ENCODE measurements around the gene MPV17L2. TPM values are rescaled to one million over a fixed set of nuclear protein-coding genes. Genes with fewer than 3 reads are reported as not detected.

The MPV17L2 gene
- total RNA-seq, 2 experiments from 2014 or later = 5.8 to 6.5 TPM

DNA sequence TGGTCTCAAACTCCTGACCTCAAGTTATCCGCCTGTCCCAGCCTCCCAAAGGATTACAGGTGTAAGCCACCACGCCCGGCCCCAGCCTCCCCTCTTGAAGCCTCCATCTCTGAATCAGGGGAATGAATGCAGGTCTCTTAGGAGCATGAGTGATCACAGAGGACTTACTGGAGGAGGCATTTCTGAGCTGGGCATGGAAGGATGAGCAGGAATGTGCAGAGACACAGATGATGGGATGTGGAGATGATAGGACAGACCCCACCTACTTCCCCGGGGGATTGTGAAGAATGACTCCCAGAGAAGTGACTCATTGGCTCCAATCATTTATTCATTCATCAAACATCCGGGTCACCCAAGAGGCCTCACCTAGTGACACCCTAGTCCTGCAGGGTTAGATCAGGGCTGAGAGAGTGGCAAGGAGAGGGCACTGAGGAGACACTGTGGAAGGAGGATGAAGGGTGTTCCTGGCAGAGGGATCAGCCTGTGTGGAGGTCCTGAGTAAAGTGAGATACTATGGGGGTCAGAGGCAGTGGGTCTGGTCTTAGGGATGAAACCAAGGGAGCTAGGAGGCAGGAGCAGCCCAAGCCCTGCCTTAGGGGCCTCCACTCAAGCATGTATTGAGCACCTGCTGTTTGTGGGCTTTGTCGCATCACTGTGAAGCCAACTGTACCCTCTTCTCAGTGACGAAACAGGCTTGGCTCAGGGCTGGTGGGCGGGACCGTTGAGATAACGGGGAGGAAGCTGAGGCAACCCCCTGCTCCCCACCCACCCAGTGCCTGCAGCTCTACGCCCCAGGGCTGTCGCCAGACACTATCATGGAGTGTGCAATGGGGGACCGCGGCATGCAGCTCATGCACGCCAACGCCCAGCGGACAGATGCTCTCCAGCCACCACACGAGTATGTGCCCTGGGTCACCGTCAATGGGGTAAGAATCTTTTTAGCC, 16.4 kb upstream of the MPV17L2 start:
- no peaks in the 10 kb centered on the region for H3K9me3 Mint-ChIP-seq
- H3K4me1 Mint-ChIP-seq = peaks cover 28% of the 10 kb centered on the region
- no peaks in the 10 kb centered on the region for H3K27me3 Mint-ChIP-seq
- H3K4me3 Mint-ChIP-seq = no peak overlapping the region
- no peak for DNase-seq
- H3K36me3 Mint-ChIP-seq = peaks cover 18% of the 10 kb centered on the region
- no peak for ATAC-seq (ENCODE audit: low read depth)
- no peak overlapping the region for H3K27ac Mint-ChIP-seq
- POLR2A ChIA-PET = interaction anchor here (0.7 kb wide), 1 partner anchor 16 kb away, joined by 3 read pairs; the partner anchor contains the start of gene MPV17L2

DNA sequence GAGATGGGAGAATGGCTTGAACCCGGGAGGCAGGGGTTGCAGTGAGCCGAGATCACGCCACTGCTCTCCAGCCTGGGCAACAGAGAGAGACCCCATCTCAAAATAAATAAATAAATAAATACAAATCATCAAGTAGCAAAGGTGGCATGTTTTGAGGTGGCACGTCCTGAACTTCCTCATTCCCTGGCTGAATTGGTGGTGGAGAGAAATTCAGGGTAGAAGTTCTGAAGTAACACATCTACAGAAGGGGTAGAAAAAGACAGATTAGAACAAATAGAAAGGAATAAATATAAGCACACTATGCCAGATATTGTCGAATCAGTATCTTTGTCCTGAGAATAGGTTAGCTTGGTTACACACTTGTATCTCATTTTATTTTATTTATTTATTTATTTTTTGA, 13.1 kb upstream of the MPV17L2 start:
- POLR2A ChIA-PET = interaction anchor here (1.2 kb wide), 1 partner anchor 70 kb away, joined by 4 read pairs; no protein-coding TSS in a partner anchor

DNA sequence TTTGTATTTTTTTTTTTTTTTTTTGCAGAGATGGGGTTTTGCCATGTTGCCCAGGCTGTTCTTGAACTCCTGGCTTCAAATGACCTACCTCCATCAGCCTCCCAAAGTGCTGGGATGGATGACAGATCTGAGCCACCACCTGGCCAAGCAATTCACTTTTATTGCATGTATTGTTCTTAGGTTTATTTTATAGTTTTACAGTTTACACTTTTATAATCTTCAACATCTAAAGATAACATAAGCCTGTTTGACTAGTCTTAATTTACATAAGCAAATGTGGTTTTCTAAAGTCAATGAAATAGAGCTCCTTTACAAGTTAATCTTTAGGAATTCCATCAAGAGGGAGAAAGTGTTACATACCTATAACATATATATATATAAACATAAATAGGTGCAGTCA, 9.5 kb upstream of the MPV17L2 start:
- Mint-ChIP-seq H3K36me3 (peaks cover 3% of the 10 kb centered on the region), H3K4me3 (no peak overlapping the region), H3K27ac (no peak overlapping the region), H3K9me3 (no peaks in the 10 kb centered on the region), H3K27me3 (no peaks in the 10 kb centered on the region), H3K4me1 (no peaks in the 10 kb centered on the region)
- ATAC-seq (ENCODE audit: low read depth) (no peak), DNase-seq (no peak)
- POLR2A ChIA-PET = interaction anchor here (0.7 kb wide), 1 partner anchor 9 kb away, joined by 3 read pairs; the partner anchor contains the start of gene IFI30

More for the DNA sequence above, 13.1 kb upstream of the MPV17L2 start:
- Mint-ChIP-seq H3K27me3 (no peaks in the 10 kb centered on the region), H3K4me3 (no peak overlapping the region), H3K27ac (no peak overlapping the region), H3K9me3 (no peaks in the 10 kb centered on the region), H3K36me3 (peaks cover 18% of the 10 kb centered on the region), H3K4me1 (peaks cover 11% of the 10 kb centered on the region)
- ATAC-seq (ENCODE audit: low read depth) (no peak), DNase-seq (no peak)

DNA sequence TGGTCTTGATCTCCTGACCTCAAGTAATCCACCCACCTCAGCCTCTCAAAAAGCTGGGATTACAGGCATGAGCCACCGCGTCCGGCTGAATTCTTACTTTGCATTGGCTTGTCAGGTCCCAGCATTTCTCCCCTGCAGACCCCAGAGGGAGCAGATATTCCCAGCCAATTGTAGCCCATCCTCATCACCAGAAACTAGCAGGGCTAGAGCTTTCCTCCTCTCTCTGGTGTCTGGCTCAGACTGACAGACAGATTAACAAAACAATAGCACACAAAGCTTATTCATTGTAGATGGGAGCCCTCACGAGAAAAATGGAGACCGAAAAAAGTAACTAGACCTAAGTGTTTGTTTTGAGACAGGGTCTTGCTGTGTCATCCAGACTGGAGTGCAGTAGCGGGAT, 7.5 kb upstream of the MPV17L2 start:
- Mint-ChIP-seq H3K9me3 (no peaks in the 10 kb centered on the region), H3K4me1 (no peaks in the 10 kb centered on the region), H3K36me3 (no peaks in the 10 kb centered on the region), H3K27me3 (no peaks in the 10 kb centered on the region), H3K4me3 (no peak overlapping the region), H3K27ac (no peak overlapping the region)
- ATAC-seq (ENCODE audit: low read depth) = no peak
- no peak for DNase-seq
- POLR2A ChIA-PET = interaction anchor here (0.7 kb wide), 1 partner anchor 72 kb away, joined by 7 read pairs; no protein-coding TSS in a partner anchor

DNA sequence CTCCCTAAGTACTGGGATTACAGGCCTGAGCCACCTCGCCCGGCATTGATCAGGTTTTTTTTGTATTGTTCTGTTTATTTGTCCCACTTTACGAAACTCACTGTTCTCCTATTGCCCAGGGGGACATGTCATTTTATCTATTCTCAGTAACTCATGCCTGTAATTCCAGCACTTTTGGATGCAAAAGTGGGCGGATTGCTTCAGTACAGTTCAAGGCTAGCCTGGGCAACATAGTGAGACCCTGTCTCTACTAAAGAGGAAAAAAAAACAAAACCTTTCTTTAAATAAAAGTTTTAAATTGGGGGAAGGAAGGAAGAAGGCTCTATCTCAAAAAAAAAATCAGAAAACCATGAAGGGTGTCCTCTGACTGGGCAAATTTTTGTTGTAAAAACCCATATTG, 2.7 kb upstream of the MPV17L2 start:
- no peaks in the 10 kb centered on the region for H3K9me3 Mint-ChIP-seq
- peaks cover 15% of the 10 kb centered on the region for H3K4me1 Mint-ChIP-seq
- ATAC-seq (ENCODE audit: low read depth) (no peak), DNase-seq (no peak)
- no peak overlapping the region for H3K4me3 Mint-ChIP-seq
- H3K36me3 Mint-ChIP-seq = peaks cover 3% of the 10 kb centered on the region
- no peaks in the 10 kb centered on the region for H3K27me3 Mint-ChIP-seq
- H3K27ac Mint-ChIP-seq = no peak overlapping the region
- POLR2A ChIA-PET = interaction anchor here (0.6 kb wide), 1 partner anchor 32 kb away, joined by 3 read pairs; no protein-coding TSS in a partner anchor

DNA sequence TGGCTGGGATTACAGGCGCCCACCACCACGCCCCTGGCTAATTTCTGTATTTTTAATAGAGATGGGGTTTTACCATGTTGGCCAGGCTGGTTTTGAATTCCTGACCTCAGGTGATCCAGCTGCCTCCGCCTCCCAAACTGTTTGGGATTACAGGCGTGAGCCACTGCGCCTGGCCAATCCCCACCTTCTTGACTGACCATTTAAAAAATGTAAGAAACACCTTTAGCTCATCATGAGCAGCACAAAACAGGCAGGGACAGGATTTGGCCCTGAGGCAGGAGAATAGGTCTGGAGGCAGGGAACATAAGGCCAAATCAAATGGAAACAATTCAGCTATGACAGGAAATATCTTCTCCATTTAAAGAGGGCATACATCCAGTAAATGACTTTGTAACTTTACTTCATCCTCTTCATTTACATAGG, 1.4 kb upstream of the MPV17L2 start:
- peaks cover 4% of the 10 kb centered on the region for H3K36me3 Mint-ChIP-seq
- no peaks in the 10 kb centered on the region for H3K27me3 Mint-ChIP-seq
- H3K9me3 Mint-ChIP-seq = no peaks in the 10 kb centered on the region
- ATAC-seq (ENCODE audit: low read depth) = no peak
- POLR2A ChIA-PET = interaction anchor here (0.5 to 2.2 kb wide), 8 partner anchors 13 to 366 kb away, joined by 3 to 24 read pairs (median 4); partner anchors contain the start of genes IFI30 and JUND
- DNase-seq = no peak
- peak overlapping the region; percentile 88 for H3K27ac Mint-ChIP-seq
- H3K4me3 Mint-ChIP-seq = peak overlapping the region; percentile 89
- peaks cover 15% of the 10 kb centered on the region for H3K4me1 Mint-ChIP-seq

DNA sequence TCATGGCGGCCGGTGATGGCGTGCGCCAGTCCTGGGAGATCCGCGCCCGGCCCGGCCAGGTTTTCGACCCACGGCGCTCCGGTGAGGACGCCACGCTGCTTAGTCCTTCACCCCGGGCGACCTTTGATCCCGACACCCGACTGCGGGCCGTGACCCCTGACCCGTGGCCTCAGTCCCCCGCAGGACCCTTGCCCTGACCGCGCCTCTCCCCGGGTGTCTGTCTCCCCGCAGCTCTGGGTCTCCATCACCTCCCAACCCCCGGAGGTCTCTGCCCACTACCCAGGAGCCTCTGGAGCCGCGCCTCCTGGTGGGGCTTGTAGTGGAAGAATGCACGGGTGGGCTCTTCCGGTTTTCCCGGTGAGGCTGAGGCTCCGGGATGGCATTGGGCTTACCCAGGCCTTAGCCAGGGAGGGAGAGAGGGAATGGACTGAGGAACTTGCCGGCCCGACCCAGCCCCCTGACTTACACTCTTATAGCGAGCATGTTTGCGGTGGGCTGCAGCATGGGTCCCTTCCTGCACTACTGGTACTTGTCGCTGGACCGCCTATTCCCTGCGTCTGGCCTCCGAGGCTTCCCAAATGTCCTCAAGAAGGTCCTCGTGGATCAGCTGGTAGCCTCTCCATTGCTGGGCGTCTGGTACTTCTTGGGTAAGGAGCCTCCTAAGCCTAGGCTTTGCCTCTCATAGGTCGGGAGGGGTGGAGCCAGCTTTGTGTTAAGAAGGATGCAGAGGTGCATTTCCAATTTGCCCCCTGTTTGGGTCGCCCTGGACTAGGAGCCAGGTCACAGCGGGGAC, 566 bp downstream of the MPV17L2 start:
- DNase-seq (no peak), ATAC-seq (ENCODE audit: low read depth) (no peak)
- Mint-ChIP-seq H3K4me1 (peaks cover 15% of the 10 kb centered on the region), H3K27me3 (no peaks in the 10 kb centered on the region), H3K9me3 (no peaks in the 10 kb centered on the region), H3K4me3 (peak overlapping the region; percentile 89), H3K36me3 (peaks cover 4% of the 10 kb centered on the region), H3K27ac (peak overlapping the region; percentile 88)
- POLR2A ChIA-PET = interaction anchor here (0.7 to 2.7 kb wide), 10 partner anchors 11 to 218 kb away, joined by 3 to 24 read pairs (median 4); partner anchors contain the start of genes IFI30, JUND, LSM4 and RAB3A

DNA sequence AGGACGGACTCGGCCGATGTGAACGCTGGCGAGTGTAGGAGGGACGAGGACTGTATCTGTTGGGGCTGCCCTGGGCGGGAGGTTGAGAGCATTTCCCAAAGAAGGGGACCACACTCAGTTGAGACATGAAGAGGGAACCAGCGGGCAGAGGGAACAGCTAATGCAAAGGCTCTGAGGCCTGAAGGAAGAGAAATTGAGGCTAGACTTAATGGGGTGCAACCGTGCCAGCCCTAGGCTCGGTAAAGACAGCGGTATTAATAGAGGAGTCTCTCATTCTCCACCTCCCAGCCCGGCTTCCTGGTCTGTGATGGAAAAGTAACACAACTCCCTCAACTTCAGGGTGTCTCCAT, 1.1 kb downstream of the MPV17L2 start:
- no peaks in the 10 kb centered on the region for H3K9me3 Mint-ChIP-seq
- peak overlapping the region; percentile 89 for H3K4me3 Mint-ChIP-seq
- H3K27me3 Mint-ChIP-seq = no peaks in the 10 kb centered on the region
- H3K4me1 Mint-ChIP-seq = peaks cover 15% of the 10 kb centered on the region
- DNase-seq = no peak
- POLR2A ChIA-PET = interaction anchor here (0.5 to 2.7 kb wide), 6 partner anchors 10 to 129 kb away, joined by 3 to 15 read pairs (median 3); partner anchors contain the start of genes LSM4 and RAB3A
- no peak for ATAC-seq (ENCODE audit: low read depth)
- H3K36me3 Mint-ChIP-seq = peaks cover 4% of the 10 kb centered on the region
- H3K27ac Mint-ChIP-seq = peak overlapping the region; percentile 88

DNA sequence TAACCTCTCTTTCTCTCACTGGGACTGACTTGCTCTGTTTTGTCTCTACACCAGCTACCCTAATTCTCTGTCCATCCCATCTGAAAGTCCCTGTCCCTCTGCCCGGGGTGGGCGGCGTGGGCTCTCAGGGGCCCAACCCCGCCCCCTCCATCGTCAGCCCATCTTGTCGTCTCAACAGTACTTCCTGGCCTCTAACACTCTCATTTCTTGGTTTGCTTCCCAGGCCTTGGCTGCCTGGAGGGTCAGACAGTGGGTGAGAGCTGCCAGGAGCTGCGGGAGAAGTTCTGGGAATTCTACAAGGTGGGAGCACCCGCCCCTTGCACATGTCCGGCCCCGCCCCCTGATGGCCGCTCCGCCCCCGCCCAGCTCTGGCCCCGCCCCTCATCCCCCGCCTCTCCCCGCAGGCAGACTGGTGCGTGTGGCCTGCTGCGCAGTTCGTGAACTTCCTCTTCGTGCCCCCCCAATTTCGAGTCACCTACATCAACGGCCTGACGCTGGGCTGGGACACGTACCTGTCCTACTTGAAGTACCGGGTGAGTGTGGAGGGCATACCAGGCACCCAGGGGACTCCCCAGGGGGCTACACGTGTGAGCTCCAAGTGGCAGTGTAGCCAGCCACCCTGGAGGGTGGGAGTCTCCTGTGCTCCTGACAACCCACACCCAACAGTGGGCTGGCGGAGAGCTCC, 1.7 kb downstream of the MPV17L2 start:
- POLR2A ChIA-PET = interaction anchor here (0.5 to 2.7 kb wide), 6 partner anchors 10 to 128 kb away, joined by 3 to 15 read pairs (median 3); partner anchors contain the start of genes JUND, LSM4 and RAB3A
- H3K27me3 Mint-ChIP-seq = no peaks in the 10 kb centered on the region
- peaks cover 15% of the 10 kb centered on the region for H3K4me1 Mint-ChIP-seq
- ATAC-seq (ENCODE audit: low read depth) (no peak), DNase-seq (peak; percentile 59)
- H3K27ac Mint-ChIP-seq = peak overlapping the region; percentile 45
- H3K9me3 Mint-ChIP-seq = no peaks in the 10 kb centered on the region
- H3K36me3 Mint-ChIP-seq = peaks cover 4% of the 10 kb centered on the region
- H3K4me3 Mint-ChIP-seq = peak overlapping the region; percentile 89

DNA sequence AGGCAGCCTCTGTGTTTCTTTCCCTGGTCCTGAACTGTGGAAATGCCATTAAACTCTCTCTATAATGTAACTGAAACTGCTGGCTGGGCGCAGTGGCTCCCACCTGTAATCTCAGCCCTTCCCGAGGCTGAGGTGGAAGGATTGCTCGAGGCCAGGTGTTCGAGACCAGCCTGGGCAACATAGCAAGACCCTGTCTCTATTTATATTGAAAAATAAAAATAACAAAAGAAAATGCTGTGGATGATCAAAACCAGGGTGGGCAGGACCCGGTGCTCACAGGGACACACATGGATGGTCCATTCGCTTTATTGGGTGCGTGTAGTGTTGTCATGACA, 3.5 kb downstream of the MPV17L2 start:
- Mint-ChIP-seq H3K9me3 (no peaks in the 10 kb centered on the region), H3K4me3 (peak overlapping the region; percentile 10), H3K27me3 (no peaks in the 10 kb centered on the region), H3K36me3 (peaks cover 7% of the 10 kb centered on the region), H3K4me1 (peaks cover 16% of the 10 kb centered on the region), H3K27ac (no peak overlapping the region)
- POLR2A ChIA-PET = no interaction called here
- DNase-seq = no peak
- ATAC-seq (ENCODE audit: low read depth) = no peak

DNA sequence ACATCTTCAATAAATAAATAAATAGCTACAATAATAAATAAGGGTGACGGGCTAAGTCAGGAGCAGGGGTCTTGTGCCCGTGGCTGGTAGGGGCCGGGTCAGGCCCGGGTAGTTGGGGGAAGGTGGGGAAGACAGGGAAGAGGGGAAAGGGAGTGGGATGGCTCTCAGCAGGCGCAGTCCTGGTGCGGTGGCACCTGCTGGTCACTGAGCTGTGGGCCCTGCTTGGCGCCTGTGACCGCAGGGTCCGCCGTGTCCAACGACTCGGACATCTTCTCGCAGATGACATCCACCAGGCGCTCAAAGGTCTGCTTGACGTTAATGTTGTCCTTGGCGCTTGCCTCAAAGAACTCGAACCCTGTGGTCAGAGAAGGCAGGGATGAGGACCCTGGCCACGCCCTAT, 4.3 kb downstream of the MPV17L2 start:
- no peak for DNase-seq
- Mint-ChIP-seq H3K4me1 (peaks cover 12% of the 10 kb centered on the region), H3K27ac (no peak overlapping the region), H3K9me3 (no peaks in the 10 kb centered on the region), H3K36me3 (peaks cover 14% of the 10 kb centered on the region), H3K4me3 (no peak overlapping the region), H3K27me3 (no peaks in the 10 kb centered on the region)
- POLR2A ChIA-PET = no interaction called here
- no peak for ATAC-seq (ENCODE audit: low read depth)

DNA sequence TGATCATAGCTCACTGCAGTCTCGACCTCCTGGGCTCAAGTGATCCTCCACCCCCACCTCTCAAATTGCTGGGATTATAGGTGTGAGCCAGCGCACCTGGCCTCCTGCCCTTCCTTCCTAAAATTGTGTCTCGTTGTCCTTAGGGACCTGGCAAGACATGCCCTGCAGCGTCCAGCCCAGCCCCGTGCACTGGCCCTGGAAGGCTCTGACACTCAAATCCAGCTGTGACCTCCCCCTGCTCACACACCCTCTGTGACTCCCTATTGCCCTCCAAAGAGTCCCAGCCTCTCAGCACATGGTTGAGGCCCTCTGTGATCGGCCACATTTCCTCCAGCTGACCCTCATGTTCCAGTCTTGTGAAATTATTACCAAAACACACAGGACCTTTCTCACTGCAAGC, 4.9 kb downstream of the MPV17L2 start:
- DNase-seq (no peak), ATAC-seq (ENCODE audit: low read depth) (no peak)
- Mint-ChIP-seq H3K4me3 (no peak overlapping the region), H3K27ac (no peak overlapping the region), H3K27me3 (no peaks in the 10 kb centered on the region), H3K36me3 (peaks cover 16% of the 10 kb centered on the region), H3K9me3 (no peaks in the 10 kb centered on the region), H3K4me1 (peaks cover 13% of the 10 kb centered on the region)
- POLR2A ChIA-PET = no interaction called here

DNA sequence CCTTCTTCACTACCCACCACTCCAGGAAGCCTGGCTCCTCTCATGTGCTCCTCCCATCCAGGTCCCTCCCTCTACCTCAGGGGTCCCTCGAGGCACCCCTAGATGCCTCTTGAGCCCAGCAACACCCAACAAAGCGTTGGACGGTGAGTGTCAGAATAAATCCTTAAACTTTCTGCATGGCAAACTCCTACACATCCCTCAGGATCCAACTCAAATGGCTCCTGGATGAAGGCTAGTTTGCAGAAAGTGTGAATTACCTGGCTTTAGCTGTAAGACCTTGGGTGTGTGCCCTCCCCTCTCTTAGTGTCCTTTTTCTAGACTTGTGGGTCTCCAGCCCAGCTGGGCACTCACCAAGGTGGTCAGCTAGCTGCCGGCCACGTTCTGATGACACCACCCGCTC, 5.4 kb downstream of the MPV17L2 start:
- DNase-seq = no peak
- Mint-ChIP-seq H3K9me3 (no peaks in the 10 kb centered on the region), H3K27me3 (no peaks in the 10 kb centered on the region), H3K4me1 (peaks cover 17% of the 10 kb centered on the region), H3K36me3 (peaks cover 16% of the 10 kb centered on the region), H3K4me3 (no peak overlapping the region), H3K27ac (no peak overlapping the region)
- POLR2A ChIA-PET = no interaction called here
- no peak for ATAC-seq (ENCODE audit: low read depth)
